Endothelial cell of umbilical vein (primary cell): ENCODE results near the gene CAMK2G. TPM values are rescaled to one million over a fixed set of nuclear protein-coding genes. Genes with fewer than 3 reads are reported as not detected.
A peak's percentile ranks its signal among the peaks of the same experiment; 100 is the strongest.

Experiments used
- BruUV-seq: library from RNA; stranded (reverse); fragments of 400-500 nt; replicated peaks from 2 replicates; lab custom pipeline; 2021; lab: Mats Ljungman, UMichigan
- CTCF ChIA-PET: fragments of 300-600, 350-600 bp; sonication (Branson Sonifier 250); formaldehyde crosslinking; loops from one replicate; lab custom pipeline; 2021; ENCODE audit warnings: antibody characterized with exemption, inconsistent platforms; lab: Charles Lee
- POLR2A ChIA-PET: fragments of 300-600, 350-600 bp; sonication (Branson Sonifier 250); formaldehyde crosslinking; loops from one replicate; lab custom pipeline; 2021; ENCODE audit warnings: antibody characterized with exemption, inconsistent platforms; lab: Charles Lee
- DNase-seq: peaks from one replicate; pipeline ENCODE4 v3.0.0-alpha.2; 2011; ENCODE audit warnings: low read depth, low spot score
- FAIRE-seq: peaks from 2 replicates; lab custom pipeline; 2011; peaks lifted over from hg19 to GRCh38; lab: Jason Lieb, UNC
- H2AFZ ChIP-seq: 2 replicates; pipeline ENCODE4 v1.6.0; 2012; ENCODE audit warnings: low read depth, low read length, control low read depth, inconsistent platforms
- H3K27ac ChIP-seq: 2 replicates; pipeline ENCODE4 v1.5.1; 2011; ENCODE audit warnings: low read depth, mild to moderate bottlenecking, control low read depth, low read length, moderate library complexity; ENCODE audit not compliant: insufficient read depth
- H3K27me3 ChIP-seq, 2 experiments: 2 replicates each; pipeline versions ENCODE4 v1.6.0 to v1.6.1; 2011; ENCODE audit warnings: low read length in 2 of 2, mixed read lengths in 1 of 2; ENCODE audit not compliant: control insufficient read depth in 2 of 2, insufficient read depth in 2 of 2
- H3K36me3 ChIP-seq, 2 experiments: 2 replicates in 1 of 2; 3 replicates in 1 of 2; pipeline ENCODE4 v1.5.1; 2011; ENCODE audit warnings: low read length in 2 of 2, mild to moderate bottlenecking in 1 of 2, moderate library complexity in 1 of 2; ENCODE audit not compliant: control insufficient read depth in 2 of 2, insufficient read depth in 2 of 2; ENCODE audit errors: extremely low read depth in 1 of 2
- H3K4me1 ChIP-seq: 3 replicates; pipeline ENCODE4 v1.5.1; 2011; ENCODE audit warnings: mild to moderate bottlenecking, low read length; ENCODE audit not compliant: control insufficient read depth, insufficient read depth; ENCODE audit errors: extremely low read depth
- H3K4me2 ChIP-seq: 2 replicates; pipeline ENCODE4 v1.6.1; 2011; ENCODE audit warnings: low read length, control low read depth, mixed read lengths; ENCODE audit not compliant: insufficient read depth
- H3K4me3 ChIP-seq, 3 experiments: fragments of 200-600 bp in 1 of 3; sonication (generic), shearing (Covaris generic) in 1 of 3; replicated peaks in 1 of 3; 2 replicates each; pipeline ENCODE4 v1.5.1; 2011 to 2016; ENCODE audit warnings: control low read depth in 3 of 3, low read length in 3 of 3, mild to moderate bottlenecking in 2 of 3, inconsistent platforms in 1 of 3, low read depth in 1 of 3, moderate library complexity in 1 of 3; ENCODE audit not compliant: insufficient read depth in 1 of 3
- H3K79me2 ChIP-seq: 2 replicates; pipeline ENCODE4 v1.6.0; 2012; ENCODE audit warnings: low read length, inconsistent platforms; ENCODE audit not compliant: control insufficient read depth, insufficient read depth
- H3K9ac ChIP-seq: replicated peaks from 2 replicates; pipeline ENCODE3; 2011; ENCODE audit warnings: low read length, control low read depth; ENCODE audit not compliant: insufficient read depth; ENCODE audit errors: extremely low read depth
- H3K9me1 ChIP-seq: replicated peaks from 3 replicates; pipeline ENCODE4 v1.6.0; 2011; ENCODE audit warnings: mild to moderate bottlenecking, low read length; ENCODE audit not compliant: control insufficient read depth, insufficient read depth; ENCODE audit errors: extremely low read depth
- H3K9me3 ChIP-seq: replicated peaks from 2 replicates; pipeline ENCODE4 v1.5.1; 2012; ENCODE audit warnings: low read length, inconsistent platforms; ENCODE audit not compliant: control insufficient read depth, insufficient read depth
- H4K20me1 ChIP-seq: replicated peaks from 2 replicates; pipeline ENCODE3; 2011; ENCODE audit warnings: mild to moderate bottlenecking, low read length; ENCODE audit not compliant: control insufficient read depth, insufficient read depth; ENCODE audit errors: extremely low read depth
- CTCF ChIP-seq, 2 donors: IDR thresholded peaks; 1 replicate in 1 of 2; 2 replicates in 1 of 2; pipeline ENCODE4 v1.5.1; 2011; ENCODE audit warnings: low read length in 2 of 2, mild to moderate bottlenecking in 2 of 2, moderate library complexity in 2 of 2, control low read depth in 1 of 2, inconsistent platforms in 1 of 2, low read depth in 1 of 2; ENCODE audit not compliant: insufficient read depth in 1 of 2; ENCODE audit errors: extremely low read depth in 1 of 2
- EZH2 ChIP-seq: IDR thresholded peaks from 2 replicates; pipeline ENCODE4 v1.6.1; 2012; ENCODE audit warnings: borderline replicate concordance, low read depth, mild to moderate bottlenecking, moderate library complexity, low read length, inconsistent platforms; ENCODE audit not compliant: severe bottlenecking
- FOS ChIP-seq: IDR thresholded peaks from 2 replicates; pipeline ENCODE4 v1.6.1; 2011; ENCODE audit warnings: mild to moderate bottlenecking, low read length, moderate library complexity, borderline replicate concordance; ENCODE audit not compliant: insufficient read depth
- GATA2 ChIP-seq: IDR thresholded peaks from 2 replicates; pipeline ENCODE4 v1.7.0; 2011; ENCODE audit warnings: low read depth, mild to moderate bottlenecking, moderate library complexity, mixed read lengths, low read length; ENCODE audit not compliant: insufficient read length, insufficient read depth
- JUN ChIP-seq: IDR thresholded peaks from 2 replicates; pipeline ENCODE4 v1.6.1; 2011; ENCODE audit warnings: borderline replicate concordance, low read depth; ENCODE audit not compliant: insufficient read length, insufficient read depth
- MAX ChIP-seq: IDR thresholded peaks from 2 replicates; pipeline ENCODE4 v1.6.1; 2011; ENCODE audit not compliant: insufficient read depth, insufficient read length
- MYC ChIP-seq: IDR thresholded peaks from one replicate; pipeline ENCODE4 v1.6.1; 2011; ENCODE audit warnings: mild to moderate bottlenecking, low read depth, low read length
- POLR2A ChIP-seq: IDR thresholded peaks from 2 replicates; pipeline ENCODE4 v1.6.1; 2012; ENCODE audit warnings: low read depth, mild to moderate bottlenecking, control low read depth, low read length
- POLR2AphosphoS5 ChIP-seq: IDR thresholded peaks from 2 replicates; pipeline ENCODE4 v1.6.1; 2012; ENCODE audit warnings: low read depth, mild to moderate bottlenecking, control low read depth, low read length, moderate library complexity; ENCODE audit not compliant: insufficient read depth
- dilution Hi-C: fragments of 300-500 bp; cut with MboI; formaldehyde crosslinking; loops from one replicate; pipeline ENCODE4 v1.15.0; 2019; ENCODE audit warnings: low sequenced_read_pairs; ENCODE audit not compliant: extremely low pct_ligation_motif_present
- intact Hi-C: fragments of 100-400 bp; cut with micrococcal nuclease; formaldehyde crosslinking; loops from one replicate; pipeline ENCODE4 v1.10.0; 2022
- polyA plus RNA-seq, 4 experiments: library from polyadenylated mRNA; depleted of rRNA in 3 of 4; stranded (reverse) in 3 of 4; unstranded in 1 of 4; fragments of >200 nt; gene quantifications; 2 replicates each; pipeline versions ENCODE4 v1.2.1 to v1.2.3, GENCODE V29; 2011 to 2012; ENCODE audit warnings: missing spikeins in 1 of 4
- total RNA-seq: library from RNA; stranded (reverse); gene quantifications from 2 replicates; pipeline ENCODE4 v1.2.3, GENCODE V29; 2021

CAMK2G gene
- total and polyA plus RNA-seq, 2 donors (not counting 3 experiments of a cell fraction or from before 2014, with no cell fraction given) = 27.2 to 33.6 TPM

- Histone ChIP-seq H4K20me1 (no peaks in the 10 kb centered on the region), H3K9me3 (no peaks in the 10 kb centered on the region), H3K4me2 (peak overlapping the region; percentile 93), H3K4me1 (peaks cover 20% of the 10 kb centered on the region), H3K4me3 (peak overlapping the region; percentile 40 to 85 (median 79)), H3K27me3 (no peaks in the 10 kb centered on the region), H2AFZ (peak overlapping the region; percentile 55), H3K9ac (peak overlapping the region; percentile 80), H3K36me3 (peaks cover 12 to 37% of the 10 kb centered on the region in 2 experiments), H3K9me1 (no peaks in the 10 kb centered on the region), H3K79me2 (peaks cover 34% of the 10 kb centered on the region), H3K27ac (peak overlapping the region; percentile 72)
- TSS peak; percentile 1 for BruUV-seq
- CTCF ChIA-PET = interaction anchor here (0.7 to 8.3 kb wide), 4 partner anchors 8 to 107 kb away, joined by 3 to 69 read pairs (median 7); partner anchors contain the start of gene CHCHD1
- no peak for FAIRE-seq
- TF ChIP-seq FOS (no peak), MAX (peak; percentile 13)
- POLR2A ChIA-PET = interaction anchor here (0.5 to 2.8 kb wide), 4 partner anchors 10 to 1054 kb away, joined by 3 to 11 read pairs (median 3); partner anchors contain the start of gene CHCHD1
- intact Hi-C loops = loop anchor here (1.0 to 5.0 kb wide), 4 partner anchors 14 to 108 kb away; partner anchors contain the start of genes NDST2, SEC24C and ZSWIM8
- peak; percentile 87 for DNase-seq
- dilution Hi-C loops = no loop called here
These were observed 102.6 kb downstream of the CAMK2G start for GRCh38 chr10:73771722-73772280.

- TSS peak; percentile 0 for BruUV-seq
- dilution Hi-C loops (no loop called here), intact Hi-C loops (no loop called here)
- ChIA-PET POLR2A (no interaction called here), CTCF (interaction anchor here (1.5 kb wide), 1 partner anchor 11 kb away, joined by 4 read pairs; no protein-coding TSS in a partner anchor)
- Histone ChIP-seq H3K9me3 (no peaks in the 10 kb centered on the region), H3K9me1 (no peaks in the 10 kb centered on the region), H2AFZ (no peak overlapping the region), H3K36me3 (peaks cover 30 to 60% of the 10 kb centered on the region in 2 experiments), H3K79me2 (peaks cover 16% of the 10 kb centered on the region), H3K27me3 (no peaks in the 10 kb centered on the region), H3K27ac (no peak overlapping the region), H3K4me3 (no peak overlapping the region), H3K4me1 (peaks cover 11% of the 10 kb centered on the region), H4K20me1 (no peaks in the 10 kb centered on the region), H3K4me2 (no peak overlapping the region), H3K9ac (no peak overlapping the region)
- no peak for TF ChIP-seq CTCF (IDR thresholded peaks at IDR 0.05; ENCODE audit: extremely low read depth in 1 of 2, insufficient read depth in 1 of 2, low read depth in 1 of 2, low read length in 2 of 2)
- TF ChIP-seq POLR2AphosphoS5 = no peak
- TF ChIP-seq FOS = no peak
- no peak for TF ChIP-seq JUN
- no peak for TF ChIP-seq MAX
- no peak for TF ChIP-seq POLR2A
- no peak for TF ChIP-seq GATA2
- TF ChIP-seq MYC = no peak
- TF ChIP-seq EZH2 = no peak
- DNase-seq (no peak), FAIRE-seq (no peak)
These were observed 105.0 kb downstream of the CAMK2G start for GRCh38 chr10:73769396-73769795.
